GM12891 (cell line): ENCODE measurements around the gene MCTP1.

Source experiments
- POLR2A ChIP-seq: IDR thresholded peaks from 2 replicates; pipeline ENCODE4 v1.6.1; 2011; ENCODE audit warnings: low read depth, low read length, control low read depth
- POLR2AphosphoS5 ChIP-seq: IDR thresholded peaks from 2 replicates; pipeline ENCODE4 v1.6.1; 2011; ENCODE audit warnings: low read depth, low read length, control low read depth
- SPI1 ChIP-seq: IDR thresholded peaks from 2 replicates; pipeline ENCODE4 v1.6.1; 2011; ENCODE audit warnings: low read depth, low read length, control low read depth
- TAF1 ChIP-seq: IDR thresholded peaks from 2 replicates; pipeline ENCODE4 v1.6.1; 2011; ENCODE audit warnings: low read depth, low read length, control low read depth

DNA sequence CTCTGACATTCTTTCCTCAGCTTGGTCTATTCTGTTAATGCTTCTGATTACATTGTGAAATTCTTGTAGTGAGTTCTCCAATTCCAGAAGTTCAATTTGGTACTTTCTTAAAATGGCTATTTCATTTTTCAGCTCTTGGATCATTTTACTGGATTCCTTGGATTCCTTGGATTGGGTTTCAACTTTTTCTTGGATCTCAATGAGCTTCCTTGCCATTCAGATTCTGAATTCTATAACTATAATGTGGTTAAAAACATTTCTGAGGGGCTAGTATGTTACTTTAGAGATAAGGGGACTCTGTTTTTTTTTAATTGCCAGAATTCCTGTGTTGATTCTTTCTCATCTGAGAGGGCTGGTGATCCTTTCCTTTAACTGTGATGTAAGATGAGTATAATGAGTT, 136.4 kb downstream of the MCTP1 start:
- TF ChIP-seq POLR2A = no peak
- TF ChIP-seq POLR2AphosphoS5 = no peak
- no peak for TF ChIP-seq TAF1
- no peak for TF ChIP-seq SPI1
